Measurements from ENCODE around the gene RIOK2.

RIOK2 gene

DNA sequence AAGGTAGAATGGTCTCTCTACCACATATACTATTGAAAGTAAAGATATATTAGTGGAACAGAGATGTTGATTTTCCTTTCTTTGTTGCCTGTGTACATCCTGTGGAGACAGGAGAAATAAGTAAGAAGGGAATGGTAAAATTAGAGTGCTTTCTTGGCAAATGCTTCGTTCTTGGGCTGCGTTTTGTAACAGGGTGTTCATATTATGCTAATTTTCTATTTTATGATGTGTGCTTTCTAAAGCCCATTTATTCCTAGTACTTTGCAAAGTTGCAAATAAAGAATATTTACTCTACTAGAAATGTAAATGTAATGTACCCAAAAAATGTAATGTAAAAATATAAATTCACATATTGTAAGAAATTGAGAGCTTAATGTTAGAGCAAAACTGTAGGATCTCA is 40.5 kb upstream of the RIOK2 start:
- TF ChIP-seq ZNF70 (CRISPR knock-in tag; IDR thresholded peaks at IDR 0.05) = no peak
- TF ChIP-seq ARNTL (CRISPR knock-in tag; IDR thresholded peaks at IDR 0.05; ENCODE audit: borderline replicate concordance, low read depth) = no peak
- no peak for TF ChIP-seq ZNF565 (CRISPR knock-in tag; conservative IDR thresholded peaks at IDR 0.05; ENCODE audit: low read depth)
- TF ChIP-seq PATZ1 (CRISPR knock-in tag; IDR thresholded peaks at IDR 0.05; ENCODE audit: borderline replicate concordance) = no peak
- TF ChIP-seq, protein P1, sequence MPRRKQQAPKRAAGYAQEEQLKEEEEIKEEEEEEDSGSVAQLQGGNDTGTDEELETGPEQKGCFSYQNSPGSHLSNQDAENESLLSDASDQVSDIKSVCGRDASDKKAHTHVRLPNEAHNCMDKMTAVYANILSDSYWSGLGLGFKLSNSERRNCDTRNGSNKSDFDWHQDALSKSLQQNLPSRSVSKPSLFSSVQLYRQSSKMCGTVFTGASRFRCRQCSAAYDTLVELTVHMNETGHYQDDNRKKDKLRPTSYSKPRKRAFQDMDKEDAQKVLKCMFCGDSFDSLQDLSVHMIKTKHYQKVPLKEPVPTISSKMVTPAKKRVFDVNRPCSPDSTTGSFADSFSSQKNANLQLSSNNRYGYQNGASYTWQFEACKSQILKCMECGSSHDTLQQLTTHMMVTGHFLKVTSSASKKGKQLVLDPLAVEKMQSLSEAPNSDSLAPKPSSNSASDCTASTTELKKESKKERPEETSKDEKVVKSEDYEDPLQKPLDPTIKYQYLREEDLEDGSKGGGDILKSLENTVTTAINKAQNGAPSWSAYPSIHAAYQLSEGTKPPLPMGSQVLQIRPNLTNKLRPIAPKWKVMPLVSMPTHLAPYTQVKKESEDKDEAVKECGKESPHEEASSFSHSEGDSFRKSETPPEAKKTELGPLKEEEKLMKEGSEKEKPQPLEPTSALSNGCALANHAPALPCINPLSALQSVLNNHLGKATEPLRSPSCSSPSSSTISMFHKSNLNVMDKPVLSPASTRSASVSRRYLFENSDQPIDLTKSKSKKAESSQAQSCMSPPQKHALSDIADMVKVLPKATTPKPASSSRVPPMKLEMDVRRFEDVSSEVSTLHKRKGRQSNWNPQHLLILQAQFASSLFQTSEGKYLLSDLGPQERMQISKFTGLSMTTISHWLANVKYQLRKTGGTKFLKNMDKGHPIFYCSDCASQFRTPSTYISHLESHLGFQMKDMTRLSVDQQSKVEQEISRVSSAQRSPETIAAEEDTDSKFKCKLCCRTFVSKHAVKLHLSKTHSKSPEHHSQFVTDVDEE (CRISPR knock-in tag; IDR thresholded peaks at IDR 0.05) = no peak
- TF ChIP-seq CSDC2 (CRISPR knock-in tag; IDR thresholded peaks at IDR 0.05) = no peak
- no peak for TF ChIP-seq CSRNP3 (CRISPR knock-in tag; IDR thresholded peaks at IDR 0.05)
- TF ChIP-seq GLIS3 (CRISPR knock-in tag; IDR thresholded peaks at IDR 0.05) = no peak
- no peak for TF ChIP-seq ISL1 (CRISPR knock-in tag; IDR thresholded peaks at IDR 0.05)
- no peak for TF ChIP-seq SNAI2 (CRISPR knock-in tag; IDR thresholded peaks at IDR 0.05)
- no peak for TF ChIP-seq BACH2 (CRISPR knock-in tag; IDR thresholded peaks at IDR 0.05; ENCODE audit: borderline replicate concordance)
- TF ChIP-seq, protein P2, sequence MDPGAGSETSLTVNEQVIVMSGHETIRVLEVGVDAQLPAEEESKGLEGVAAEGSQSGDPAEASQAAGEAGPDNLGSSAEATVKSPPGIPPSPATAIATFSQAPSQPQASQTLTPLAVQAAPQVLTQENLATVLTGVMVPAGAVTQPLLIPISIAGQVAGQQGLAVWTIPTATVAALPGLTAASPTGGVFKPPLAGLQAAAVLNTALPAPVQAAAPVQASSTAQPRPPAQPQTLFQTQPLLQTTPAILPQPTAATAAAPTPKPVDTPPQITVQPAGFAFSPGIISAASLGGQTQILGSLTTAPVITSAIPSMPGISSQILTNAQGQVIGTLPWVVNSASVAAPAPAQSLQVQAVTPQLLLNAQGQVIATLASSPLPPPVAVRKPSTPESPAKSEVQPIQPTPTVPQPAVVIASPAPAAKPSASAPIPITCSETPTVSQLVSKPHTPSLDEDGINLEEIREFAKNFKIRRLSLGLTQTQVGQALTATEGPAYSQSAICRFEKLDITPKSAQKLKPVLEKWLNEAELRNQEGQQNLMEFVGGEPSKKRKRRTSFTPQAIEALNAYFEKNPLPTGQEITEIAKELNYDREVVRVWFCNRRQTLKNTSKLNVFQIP (CRISPR knock-in tag; IDR thresholded peaks at IDR 0.05; ENCODE audit: borderline replicate concordance, low read depth) = no peak
- TF ChIP-seq TOX (CRISPR knock-in tag; IDR thresholded peaks at IDR 0.05; ENCODE audit: borderline replicate concordance) = no peak
- TF ChIP-seq ZFP30 (CRISPR knock-in tag; IDR thresholded peaks at IDR 0.05) = no peak
- no peak for TF ChIP-seq ZNF8 (CRISPR knock-in tag; IDR thresholded peaks at IDR 0.05)
- TF ChIP-seq TCF4 (CRISPR knock-in tag; IDR thresholded peaks at IDR 0.05; ENCODE audit: borderline replicate concordance) = no peak
- no peak for TF ChIP-seq ZC3H10 (CRISPR knock-in tag; IDR thresholded peaks at IDR 0.05)
- ATAC-seq = no peak

- TF ChIP-seq ISL1 (CRISPR knock-in tag; IDR thresholded peaks at IDR 0.05) = no peak
- TF ChIP-seq ARNTL (CRISPR knock-in tag; IDR thresholded peaks at IDR 0.05; ENCODE audit: borderline replicate concordance, low read depth) = no peak
- no peak for TF ChIP-seq ZNF70 (CRISPR knock-in tag; IDR thresholded peaks at IDR 0.05)
- TF ChIP-seq SNAI2 (CRISPR knock-in tag; IDR thresholded peaks at IDR 0.05) = no peak
- no peak for TF ChIP-seq ZFP3 (CRISPR knock-in tag; IDR thresholded peaks at IDR 0.05)
- no peak for TF ChIP-seq BACH2 (CRISPR knock-in tag; IDR thresholded peaks at IDR 0.05; ENCODE audit: borderline replicate concordance)
- TF ChIP-seq, protein P1 (CRISPR knock-in tag; IDR thresholded peaks at IDR 0.05) = no peak
- TF ChIP-seq, protein P2 (CRISPR knock-in tag; IDR thresholded peaks at IDR 0.05; ENCODE audit: borderline replicate concordance, low read depth) = no peak
Measured at GRCh38 chr5:97209343-97209742, 26.3 kb upstream of the RIOK2 start.

More at GRCh38 chr5:97209343-97209742, 26.3 kb upstream of the RIOK2 start:
- no peak for ATAC-seq
